ENCODE results near the gene MACROH2A1.

Gene MACROH2A1

GRCh38 chr5:135444360-135444759 is 45.3 kb upstream of the MACROH2A1 start:
- H3K27me3 ChIP-seq (ENCODE audit: low read depth, low read length): no peaks in the 10 kb centered on the region
- H3K9ac ChIP-seq (ENCODE audit: low read length): no peak overlapping the region
- no peak for TF ChIP-seq EZH2phosphoT487 (IDR thresholded peaks at IDR 0.05; ENCODE audit: low read depth)
- TF ChIP-seq, protein P1, sequence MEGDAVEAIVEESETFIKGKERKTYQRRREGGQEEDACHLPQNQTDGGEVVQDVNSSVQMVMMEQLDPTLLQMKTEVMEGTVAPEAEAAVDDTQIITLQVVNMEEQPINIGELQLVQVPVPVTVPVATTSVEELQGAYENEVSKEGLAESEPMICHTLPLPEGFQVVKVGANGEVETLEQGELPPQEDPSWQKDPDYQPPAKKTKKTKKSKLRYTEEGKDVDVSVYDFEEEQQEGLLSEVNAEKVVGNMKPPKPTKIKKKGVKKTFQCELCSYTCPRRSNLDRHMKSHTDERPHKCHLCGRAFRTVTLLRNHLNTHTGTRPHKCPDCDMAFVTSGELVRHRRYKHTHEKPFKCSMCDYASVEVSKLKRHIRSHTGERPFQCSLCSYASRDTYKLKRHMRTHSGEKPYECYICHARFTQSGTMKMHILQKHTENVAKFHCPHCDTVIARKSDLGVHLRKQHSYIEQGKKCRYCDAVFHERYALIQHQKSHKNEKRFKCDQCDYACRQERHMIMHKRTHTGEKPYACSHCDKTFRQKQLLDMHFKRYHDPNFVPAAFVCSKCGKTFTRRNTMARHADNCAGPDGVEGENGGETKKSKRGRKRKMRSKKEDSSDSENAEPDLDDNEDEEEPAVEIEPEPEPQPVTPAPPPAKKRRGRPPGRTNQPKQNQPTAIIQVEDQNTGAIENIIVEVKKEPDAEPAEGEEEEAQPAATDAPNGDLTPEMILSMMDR (IDR thresholded peaks at IDR 0.05; ENCODE audit: low read depth, low read length): no peak
- no peaks in the 10 kb centered on the region for H3K79me2 ChIP-seq (ENCODE audit: low read length)
- no peak overlapping the region for H3K4me2 ChIP-seq (ENCODE audit: low read length)
- no peak overlapping the region for H3K4me3 ChIP-seq (ENCODE audit: low read length)
- H4K20me1 ChIP-seq (ENCODE audit: insufficient read depth, low read length): no peaks in the 10 kb centered on the region
- H3K27ac ChIP-seq (ENCODE audit: low read length): no peak overlapping the region
- H3K9me3 ChIP-seq (ENCODE audit: insufficient read depth, low read length): no peaks in the 10 kb centered on the region
- H3K36me3 ChIP-seq (replicated peaks; ENCODE audit: low read depth, low read length): no peaks in the 10 kb centered on the region
- no peak overlapping the region for H2AFZ ChIP-seq (ENCODE audit: low read depth, low read length)
- H3K4me1 ChIP-seq (ENCODE audit: low read length): 0 out of 2 replicates have a peak, but pooled peaks cover under 1% of the 10 kb centered on the region

- H3K27ac ChIP-seq (ENCODE audit: low read length): no peak overlapping the region
- TF ChIP-seq EZH2phosphoT487 (IDR thresholded peaks at IDR 0.05; ENCODE audit: low read depth): no peak
- TF ChIP-seq, protein P1 (IDR thresholded peaks at IDR 0.05; ENCODE audit: low read depth, low read length): no peak
- H3K9me3 ChIP-seq (ENCODE audit: insufficient read depth, low read length): no peaks in the 10 kb centered on the region
These were observed 44.3 kb upstream of the MACROH2A1 start for GRCh38 chr5:135443161-135443960.

DNA sequence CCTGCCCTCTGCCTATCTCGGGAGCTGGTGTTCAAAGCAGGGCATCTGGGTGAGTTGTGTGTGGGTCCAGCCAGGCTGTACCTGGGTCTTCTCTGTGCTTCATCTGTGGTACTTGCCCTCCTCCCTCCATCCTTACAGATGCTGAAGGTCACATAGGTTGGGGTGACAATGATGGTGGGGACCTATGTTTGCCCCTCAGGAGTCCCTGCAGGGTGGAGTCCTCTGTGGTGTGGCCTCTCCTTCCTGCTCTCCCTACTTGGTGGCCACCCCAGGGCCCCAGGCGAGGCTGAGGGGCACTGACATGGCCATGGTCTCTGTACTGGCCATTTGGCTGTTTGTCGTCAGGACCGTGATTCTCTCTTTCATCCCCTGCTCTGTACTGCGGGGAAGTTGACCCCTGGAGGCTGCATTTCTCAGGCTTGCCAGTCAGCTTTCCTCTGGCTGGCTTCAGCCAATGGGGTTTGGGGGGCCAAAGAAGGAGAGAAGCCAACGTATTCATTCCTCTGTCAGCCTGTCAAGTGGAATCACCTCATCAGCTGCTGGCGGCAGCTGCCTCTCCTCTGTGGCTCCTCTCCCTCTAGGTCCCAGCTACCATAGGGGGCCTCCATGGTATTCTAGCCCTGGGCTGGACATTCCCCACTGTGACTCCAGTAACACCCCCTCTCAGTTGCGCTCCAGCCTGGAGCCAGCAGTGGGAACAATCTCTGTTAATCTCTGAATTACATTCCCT is 43.6 kb upstream of the MACROH2A1 start:
- Histone ChIP-seq H3K4me1 (ENCODE audit: low read length) (peaks cover 18% of the 10 kb centered on the region), H2AFZ (ENCODE audit: low read depth, low read length) (no peak overlapping the region), H3K27ac (ENCODE audit: low read length) (no peak overlapping the region), H3K27me3 (ENCODE audit: low read depth, low read length) (no peaks in the 10 kb centered on the region), H4K20me1 (ENCODE audit: insufficient read depth, low read length) (no peaks in the 10 kb centered on the region), H3K36me3 (replicated peaks; ENCODE audit: low read depth, low read length) (no peaks in the 10 kb centered on the region), H3K79me2 (ENCODE audit: low read length) (no peaks in the 10 kb centered on the region), H3K9me3 (ENCODE audit: insufficient read depth, low read length) (no peaks in the 10 kb centered on the region), H3K9ac (ENCODE audit: low read length) (no peak overlapping the region), H3K4me3 (ENCODE audit: low read length) (no peak overlapping the region), H3K4me2 (ENCODE audit: low read length) (no peak overlapping the region)
- TF ChIP-seq, protein P1 (IDR thresholded peaks at IDR 0.05; ENCODE audit: low read depth, low read length): no peak
- no peak for TF ChIP-seq EZH2phosphoT487 (IDR thresholded peaks at IDR 0.05; ENCODE audit: low read depth)

More at GRCh38 chr5:135443161-135443960, 44.3 kb upstream of the MACROH2A1 start:
- no peak overlapping the region for H3K4me3 ChIP-seq (ENCODE audit: low read length)
- H3K4me2 ChIP-seq (ENCODE audit: low read length): no peak overlapping the region
- peaks cover 10% of the 10 kb centered on the region for H3K4me1 ChIP-seq (ENCODE audit: low read length)
- H2AFZ ChIP-seq (ENCODE audit: low read depth, low read length): no peak overlapping the region
- no peak overlapping the region for H3K9ac ChIP-seq (ENCODE audit: low read length)
- H3K36me3 ChIP-seq (replicated peaks; ENCODE audit: low read depth, low read length): no peaks in the 10 kb centered on the region
- no peaks in the 10 kb centered on the region for H3K27me3 ChIP-seq (ENCODE audit: low read depth, low read length)
- no peaks in the 10 kb centered on the region for H4K20me1 ChIP-seq (ENCODE audit: insufficient read depth, low read length)
- no peaks in the 10 kb centered on the region for H3K79me2 ChIP-seq (ENCODE audit: low read length)

- no peaks in the 10 kb centered on the region for H4K20me1 ChIP-seq (ENCODE audit: insufficient read depth, low read length)
- peaks cover 25% of the 10 kb centered on the region for H3K4me1 ChIP-seq (ENCODE audit: low read length)
- no peak overlapping the region for H3K4me3 ChIP-seq (ENCODE audit: low read length)
- no peak overlapping the region for H2AFZ ChIP-seq (ENCODE audit: low read depth, low read length)
- H3K9me3 ChIP-seq (ENCODE audit: insufficient read depth, low read length): no peaks in the 10 kb centered on the region
- no peak overlapping the region for H3K4me2 ChIP-seq (ENCODE audit: low read length)
- no peak overlapping the region for H3K9ac ChIP-seq (ENCODE audit: low read length)
- H3K27ac ChIP-seq (ENCODE audit: low read length): no peak overlapping the region
- H3K36me3 ChIP-seq (replicated peaks; ENCODE audit: low read depth, low read length): no peaks in the 10 kb centered on the region
- TF ChIP-seq, protein P1 (IDR thresholded peaks at IDR 0.05; ENCODE audit: low read depth, low read length): no peak
- no peak for TF ChIP-seq EZH2phosphoT487 (IDR thresholded peaks at IDR 0.05; ENCODE audit: low read depth)
- H3K27me3 ChIP-seq (ENCODE audit: low read depth, low read length): 0 out of 2 replicates have a peak, but pooled peaks cover under 1% of the 10 kb centered on the region
- H3K79me2 ChIP-seq (ENCODE audit: low read length): no peaks in the 10 kb centered on the region
These were observed 42.9 kb upstream of the MACROH2A1 start for GRCh38 chr5:135441919-135442318.

Data from OCI-LY3 (cell line).